Transverse colon (tissue), 4 donors: Measurements from ENCODE around the gene ANKS4B.
A peak's percentile ranks its signal among the peaks of the same experiment; 100 is the strongest.

Experiments used
- CTCF ChIP-seq, 5 experiments: fragments of 200-600 bp in 3 of 5; fragments of 450-650 bp in 2 of 5; sonication (generic) in 3 of 5; IDR thresholded peaks; 1 replicate in 2 of 5; 2 replicates in 3 of 5; pipeline ENCODE4 v1.5.1; 2016 to 2017; ENCODE audit warnings: antibody characterized with exemption in 5 of 5, inconsistent platforms in 3 of 5, mild to moderate bottlenecking in 2 of 5, moderate library complexity in 1 of 5
- POLR2A ChIP-seq: fragments of 450-650 bp; IDR thresholded peaks from one replicate; pipeline ENCODE4 v1.6.1; 2016; ENCODE audit warnings: antibody characterized with exemption, mild to moderate bottlenecking, moderate library complexity
- POLR2AphosphoS5 ChIP-seq, 3 donors: sonication (generic); formaldehyde crosslinking; IDR thresholded peaks; one replicate each; pipeline ENCODE4 v1.6.1; 2016; ENCODE audit warnings: antibody characterized with exemption in 3 of 3

- TF ChIP-seq CTCF (IDR thresholded peaks at IDR 0.05) (peak; percentile 61 to 97 (median 83)), POLR2AphosphoS5 (IDR thresholded peaks at IDR 0.05) (peak; percentile 76 to 88 (median 83)), POLR2A (peak; percentile 58)
These were observed 67.0 kb downstream of the ANKS4B start for GRCh38 chr16:21300309-21301167.
